Stimulated activated effector memory CD8-positive, alpha-beta T cell treated with anti-CD3 and anti-CD28 coated beads, Interleukin-12 subunit alpha, Interleukin-12 subunit beta, amount 100 ng/mL, for 72 hours (primary cell): Measurements from ENCODE around the gene FRYL.

Experiments used
- ATAC-seq: fragments of 150-1000 bp; cut with Tn5 transposase; 2 replicates; pipeline ENCODE4 v1.10.0; 2021
- DNase-seq, 2 donors: peaks; one replicate each; pipeline ENCODE4 v3.0.0; 2021 to 2022; ENCODE audit warnings: low spot score in 2 of 2
- H3K27ac Mint-ChIP-seq: one replicate; pipeline ENCODE4 v1.8.0; 2022; ENCODE audit warnings: mild to moderate bottlenecking, mixed read lengths
- H3K36me3 Mint-ChIP-seq: one replicate; pipeline ENCODE4 v1.8.0; 2022; ENCODE audit warnings: mild to moderate bottlenecking, mixed read lengths
- H3K4me1 Mint-ChIP-seq: one replicate; pipeline ENCODE4 v1.8.0; 2022; ENCODE audit warnings: mixed read lengths
- H3K4me3 Mint-ChIP-seq: one replicate; pipeline ENCODE4 v1.8.0; 2022; ENCODE audit warnings: mild to moderate bottlenecking, mixed read lengths
- H3K9me3 Mint-ChIP-seq: one replicate; pipeline ENCODE4 v1.8.0; 2022; ENCODE audit warnings: mixed read lengths

The FRYL gene

DNA sequence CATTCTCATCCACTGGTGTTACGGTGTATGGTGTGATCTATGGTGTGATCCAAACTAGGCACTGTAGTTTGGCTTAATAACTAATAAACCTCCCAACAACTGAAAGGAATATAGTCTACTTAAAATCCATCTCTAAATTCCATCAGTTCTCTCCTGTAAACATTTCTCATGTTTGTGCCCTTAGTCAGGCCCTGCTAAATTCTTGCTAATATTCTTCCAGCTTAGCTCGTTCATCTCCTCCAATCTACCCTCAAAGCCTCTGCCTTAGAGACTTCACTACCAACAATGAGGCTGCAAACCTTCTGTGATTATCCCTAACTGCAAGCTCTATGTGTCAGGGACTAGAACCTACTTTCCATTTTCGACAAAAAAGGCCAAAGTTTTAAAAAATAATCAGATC lies 261.9 kb downstream of the FRYL start:
- H3K4me3 Mint-ChIP-seq: no peak overlapping the region
- H3K4me1 Mint-ChIP-seq: no peaks in the 10 kb centered on the region
- no peak for DNase-seq
- peaks cover 88% of the 10 kb centered on the region for H3K36me3 Mint-ChIP-seq
- peak overlapping the region; percentile 30 for H3K27ac Mint-ChIP-seq
- no peaks in the 10 kb centered on the region for H3K9me3 Mint-ChIP-seq
- no peak for ATAC-seq

GRCh38 chr4:48509543-48509942 lies 270.5 kb downstream of the FRYL start:
- H3K4me3 Mint-ChIP-seq: no peak overlapping the region
- DNase-seq (no peak), ATAC-seq (no peak)
- H3K9me3 Mint-ChIP-seq: no peaks in the 10 kb centered on the region
- peaks cover 84% of the 10 kb centered on the region for H3K36me3 Mint-ChIP-seq
- H3K27ac Mint-ChIP-seq: no peak overlapping the region
- H3K4me1 Mint-ChIP-seq: no peaks in the 10 kb centered on the region

GRCh38 chr4:48506716-48507115 lies 273.4 kb downstream of the FRYL start:
- DNase-seq (no peak), ATAC-seq (no peak)
- Mint-ChIP-seq H3K9me3 (no peaks in the 10 kb centered on the region), H3K4me1 (no peaks in the 10 kb centered on the region), H3K27ac (no peak overlapping the region), H3K36me3 (peaks cover 62% of the 10 kb centered on the region), H3K4me3 (no peak overlapping the region)

DNA sequence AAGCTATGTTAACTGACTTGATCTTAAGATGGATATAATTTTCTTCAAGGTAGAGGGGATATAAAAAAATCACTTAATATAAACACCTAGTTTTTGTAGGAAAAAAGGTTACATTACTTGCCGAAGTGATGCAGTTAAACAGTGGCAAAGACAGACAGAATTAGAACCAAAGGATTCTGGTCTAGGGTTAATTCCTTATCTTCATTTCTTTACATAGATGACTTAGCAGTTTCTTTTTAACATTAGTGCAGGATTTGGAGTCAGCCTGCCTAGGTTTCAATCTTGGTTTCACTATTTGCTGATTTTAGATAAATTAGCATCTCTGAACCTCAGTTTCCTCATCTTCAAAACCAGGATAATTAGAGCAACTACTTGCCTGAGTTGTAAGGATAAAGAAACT lies 275.7 kb downstream of the FRYL start:
- peaks cover 65% of the 10 kb centered on the region for H3K36me3 Mint-ChIP-seq
- H3K9me3 Mint-ChIP-seq: no peaks in the 10 kb centered on the region
- DNase-seq: no peak
- H3K4me3 Mint-ChIP-seq: no peak overlapping the region
- H3K27ac Mint-ChIP-seq: no peak overlapping the region
- H3K4me1 Mint-ChIP-seq: peaks cover 3% of the 10 kb centered on the region
- ATAC-seq: no peak

GRCh38 chr4:48504026-48504330 lies 276.1 kb downstream of the FRYL start:
- DNase-seq (no peak), ATAC-seq (no peak)
- Mint-ChIP-seq H3K27ac (no peak overlapping the region), H3K36me3 (peaks cover 65% of the 10 kb centered on the region), H3K9me3 (no peaks in the 10 kb centered on the region), H3K4me1 (peaks cover 7% of the 10 kb centered on the region), H3K4me3 (no peak overlapping the region)

DNA sequence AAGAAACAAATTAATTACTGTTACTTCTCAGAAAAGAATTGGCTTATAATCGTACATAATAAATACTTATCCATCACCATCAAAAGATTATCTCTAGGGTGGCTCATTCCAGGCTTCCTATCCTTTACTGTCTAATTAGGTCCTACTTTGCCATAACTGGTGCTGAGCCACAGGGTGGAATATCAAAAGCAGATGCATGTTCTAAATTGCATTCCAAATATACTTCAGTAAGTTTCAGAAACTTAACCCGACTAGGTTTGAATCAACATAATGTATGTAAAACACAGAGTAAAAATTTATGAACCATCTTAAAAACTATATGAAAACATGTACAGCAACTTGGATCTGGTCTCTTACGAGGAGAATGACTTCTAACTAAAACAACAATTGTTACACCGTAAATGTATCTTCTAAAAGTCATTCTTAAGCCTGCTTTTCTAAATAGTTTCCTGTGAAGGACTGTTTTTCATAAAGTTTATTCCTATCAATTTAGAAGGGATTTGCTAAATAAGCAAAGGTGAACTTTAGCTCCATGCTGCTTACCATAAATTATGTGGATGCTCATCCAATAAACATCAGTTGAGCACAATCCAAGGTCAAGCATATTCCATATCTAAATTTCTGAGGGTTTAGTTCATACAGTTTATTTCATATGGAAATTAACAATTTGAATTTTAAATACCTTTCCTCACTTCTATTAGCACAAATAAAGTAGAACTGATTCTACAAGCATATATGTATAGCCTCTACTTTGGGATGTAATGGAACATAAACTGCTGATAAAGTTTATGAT lies 276.6 kb downstream of the FRYL start:
- H3K36me3 Mint-ChIP-seq: peaks cover 65% of the 10 kb centered on the region
- ATAC-seq: no peak
- DNase-seq: no peak
- H3K27ac Mint-ChIP-seq: no peak overlapping the region
- no peak overlapping the region for H3K4me3 Mint-ChIP-seq
- peaks cover 7% of the 10 kb centered on the region for H3K4me1 Mint-ChIP-seq
- no peaks in the 10 kb centered on the region for H3K9me3 Mint-ChIP-seq

GRCh38 chr4:48499551-48500066 lies 280.5 kb downstream of the FRYL start:
- Mint-ChIP-seq H3K36me3 (peaks cover 49% of the 10 kb centered on the region), H3K4me3 (no peak overlapping the region), H3K9me3 (no peaks in the 10 kb centered on the region), H3K4me1 (peaks cover 13% of the 10 kb centered on the region), H3K27ac (no peak overlapping the region)
- DNase-seq (no peak), ATAC-seq (peak; percentile 47)

- H3K4me1 Mint-ChIP-seq: peaks cover 13% of the 10 kb centered on the region
- DNase-seq (no peak), ATAC-seq (no peak)
- H3K9me3 Mint-ChIP-seq: no peaks in the 10 kb centered on the region
- no peak overlapping the region for H3K27ac Mint-ChIP-seq
- peaks cover 49% of the 10 kb centered on the region for H3K36me3 Mint-ChIP-seq
- H3K4me3 Mint-ChIP-seq: no peak overlapping the region
Observed at GRCh38 chr4:48498895-48499294, 281.2 kb downstream of the FRYL start.

- Mint-ChIP-seq H3K9me3 (no peaks in the 10 kb centered on the region), H3K36me3 (peaks cover 35% of the 10 kb centered on the region), H3K27ac (peak overlapping the region; percentile 7), H3K4me3 (no peak overlapping the region), H3K4me1 (peaks cover 13% of the 10 kb centered on the region)
- no peak for DNase-seq
- ATAC-seq: peak; percentile 13
Observed at GRCh38 chr4:48495941-48496340, 284.1 kb downstream of the FRYL start.

DNA sequence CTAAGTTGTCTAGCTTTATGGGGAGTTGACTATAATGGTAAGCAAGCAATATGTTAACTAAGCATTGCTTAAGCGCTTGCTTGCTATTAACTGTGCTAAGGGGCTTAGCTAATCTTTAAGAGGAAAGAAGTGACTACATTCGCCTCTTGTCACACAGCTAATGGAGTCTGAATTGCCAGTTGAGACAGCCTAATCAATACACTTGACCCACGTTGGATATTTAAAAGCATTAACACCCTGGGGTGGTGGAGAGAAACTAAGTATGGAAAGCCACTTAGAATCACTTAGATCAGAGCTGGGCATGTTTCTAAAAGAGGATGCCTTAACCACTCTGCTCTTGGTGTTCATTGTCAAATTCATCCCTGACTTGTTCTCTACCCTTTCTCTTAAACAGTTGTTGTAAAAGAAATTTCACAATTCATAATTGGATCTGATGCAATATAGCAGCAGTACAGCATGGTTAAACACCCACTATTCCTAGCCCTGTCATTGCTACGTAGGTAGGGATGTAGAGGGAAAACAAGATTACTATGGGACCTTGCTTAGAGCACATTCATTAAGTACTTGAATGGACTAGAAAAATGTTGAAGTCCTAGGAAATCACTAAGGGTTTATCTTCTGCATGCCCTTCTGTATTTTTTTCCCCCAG lies 286.5 kb downstream of the FRYL start:
- DNase-seq (no peak), ATAC-seq (no peak)
- Mint-ChIP-seq H3K4me1 (peaks cover 6% of the 10 kb centered on the region), H3K9me3 (no peaks in the 10 kb centered on the region), H3K36me3 (peaks cover 12% of the 10 kb centered on the region), H3K4me3 (no peak overlapping the region), H3K27ac (no peak overlapping the region)

DNA sequence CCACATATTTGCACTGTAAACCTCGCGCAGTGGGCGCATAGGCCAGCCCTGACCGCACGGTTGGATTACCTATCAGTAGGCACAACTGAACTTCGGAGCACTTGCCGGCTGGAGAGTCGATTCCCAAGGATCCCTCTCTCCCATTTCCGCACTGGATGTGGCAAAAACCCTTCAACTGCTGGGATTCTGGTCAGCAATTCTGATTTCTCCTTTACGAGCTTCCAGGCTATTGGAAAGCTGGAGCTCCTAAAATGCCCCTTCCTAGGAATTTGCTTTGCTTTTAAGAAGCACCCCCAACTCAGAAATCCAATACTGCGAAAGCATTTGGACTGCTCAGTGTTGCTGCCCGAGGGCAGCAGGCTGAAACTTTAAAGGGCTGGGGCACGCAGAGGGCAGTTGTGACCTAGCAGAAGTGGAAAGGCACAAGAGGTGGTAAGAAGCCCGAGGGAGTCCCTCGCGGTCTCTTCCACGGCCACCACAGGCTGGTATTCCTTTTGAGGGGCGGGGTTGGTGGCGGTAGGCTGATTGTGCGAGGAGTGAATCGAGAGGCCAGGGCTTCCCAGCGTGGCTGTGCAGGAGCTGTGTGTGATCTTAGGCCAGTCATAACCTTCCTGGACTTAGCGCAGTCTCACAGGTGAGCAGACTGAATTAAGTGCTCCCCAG lies 288.4 kb downstream of the FRYL start:
- no peak for ATAC-seq
- Mint-ChIP-seq H3K36me3 (no peaks in the 10 kb centered on the region), H3K4me3 (no peak overlapping the region), H3K4me1 (peaks cover 6% of the 10 kb centered on the region), H3K27ac (no peak overlapping the region), H3K9me3 (no peaks in the 10 kb centered on the region)
- DNase-seq: no peak

DNA sequence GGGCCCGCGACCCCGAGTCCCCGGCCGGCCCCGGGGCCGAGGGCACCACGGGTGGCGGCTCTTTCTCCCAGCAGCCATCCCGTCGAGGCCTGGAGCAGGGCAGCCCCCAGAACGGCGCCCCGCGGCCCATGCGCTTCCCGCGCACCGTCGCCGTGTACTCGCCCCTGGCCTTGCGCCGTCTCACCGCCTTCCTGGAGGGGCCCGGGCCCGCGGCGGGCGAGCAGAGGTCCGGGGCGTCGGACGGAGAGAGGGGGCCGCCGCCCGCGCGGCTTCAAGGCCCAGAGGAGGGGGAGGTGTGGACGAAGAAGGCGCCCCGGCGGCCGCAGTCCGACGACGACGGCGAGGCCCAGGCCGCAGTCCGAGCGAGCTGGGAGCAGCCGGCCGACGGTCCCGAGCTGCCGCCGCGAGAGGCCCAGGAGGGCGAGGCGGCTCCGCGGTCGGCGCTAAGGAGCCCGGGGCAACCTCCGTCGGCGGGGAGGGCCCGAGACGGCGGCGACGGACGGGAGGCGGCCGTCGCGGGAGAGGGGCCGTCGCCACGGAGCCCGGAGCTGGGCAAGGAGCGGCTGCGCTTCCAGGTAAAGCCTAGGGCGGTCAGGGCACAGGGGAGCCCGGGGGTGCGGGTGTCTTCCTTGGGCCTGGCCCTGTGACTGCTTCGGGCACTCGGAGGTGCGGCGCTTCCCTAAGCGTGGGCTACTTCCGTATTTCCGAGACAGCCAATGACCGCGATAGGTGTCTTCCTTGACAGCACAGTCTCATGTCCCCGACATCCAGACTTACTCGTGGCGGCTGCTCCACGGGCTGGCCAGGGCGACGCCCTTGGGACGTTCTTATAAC lies 289.2 kb downstream of the FRYL start:
- H3K9me3 Mint-ChIP-seq: no peaks in the 10 kb centered on the region
- no peak overlapping the region for H3K4me3 Mint-ChIP-seq
- peaks cover 6% of the 10 kb centered on the region for H3K4me1 Mint-ChIP-seq
- H3K27ac Mint-ChIP-seq: no peak overlapping the region
- DNase-seq (no peak), ATAC-seq (peak; percentile 17)
- no peaks in the 10 kb centered on the region for H3K36me3 Mint-ChIP-seq

DNA sequence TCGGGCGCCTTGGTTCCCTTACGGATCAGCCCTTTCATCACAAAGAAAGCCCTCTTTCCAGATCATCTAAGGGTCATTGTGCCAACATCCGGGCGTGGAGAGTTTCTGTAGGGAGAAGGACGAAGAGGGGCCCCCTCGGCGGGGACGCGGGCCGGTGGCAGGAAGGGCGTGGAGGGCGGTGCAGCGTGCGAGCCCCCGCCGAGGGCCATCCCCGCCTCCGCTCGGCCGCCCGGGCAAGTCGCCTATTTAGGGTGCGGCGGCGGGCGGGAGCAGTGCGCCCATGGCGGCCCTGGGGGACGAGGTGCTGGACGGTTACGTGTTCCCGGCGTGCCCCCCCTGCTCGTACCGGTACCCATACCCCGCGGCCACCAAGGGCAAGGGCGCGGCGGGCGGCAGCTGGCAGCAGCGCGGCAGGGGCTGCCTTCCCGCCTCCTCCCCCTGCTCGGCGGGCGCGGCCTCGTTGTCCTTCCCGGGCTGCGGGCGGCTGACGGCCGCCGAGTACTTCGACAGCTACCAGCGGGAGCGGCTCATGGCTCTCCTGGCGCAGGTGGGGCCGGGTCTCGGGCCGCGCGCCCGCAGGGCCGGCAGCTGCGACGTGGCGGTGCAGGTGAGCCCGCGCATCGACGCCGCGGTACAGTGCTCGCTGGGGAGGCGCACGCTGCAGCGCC lies 289.9 kb downstream of the FRYL start, which contains the start of gene ZAR1:
TSS of gene ZAR1 (plus strand) at position 241 of the 668 bp plus-strand sequence. CDS start at position 281, 40 bp downstream.
- H3K27ac Mint-ChIP-seq: no peak within 1 kb of the TSS
- ATAC-seq (peak; percentile 35), DNase-seq (no peak)
- H3K4me1 Mint-ChIP-seq: no peaks in the 10 kb centered on the region
- no peaks in the 10 kb centered on the region for H3K36me3 Mint-ChIP-seq
- H3K9me3 Mint-ChIP-seq: no peaks in the 10 kb centered on the region
- H3K4me3 Mint-ChIP-seq: peak within 1 kb of the TSS; percentile 54

DNA sequence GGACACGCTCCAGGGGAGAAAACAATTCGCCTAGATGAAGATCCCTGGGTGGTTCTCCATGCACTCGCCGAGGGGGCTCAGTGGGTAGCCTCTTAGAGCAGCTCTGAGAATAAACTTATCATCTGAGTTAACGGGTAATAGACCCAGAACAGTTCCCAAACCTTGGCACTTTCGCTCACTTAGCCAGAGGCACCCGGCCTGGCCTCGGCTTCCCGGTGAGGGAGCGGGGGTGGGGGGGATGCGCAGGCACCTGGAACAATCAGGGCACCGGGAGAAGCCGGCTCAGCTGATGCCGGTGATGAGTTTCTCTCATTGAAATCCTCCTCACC lies 290.4 kb downstream of the FRYL start:
- Mint-ChIP-seq H3K4me1 (peaks cover 4% of the 10 kb centered on the region), H3K27ac (no peak overlapping the region), H3K9me3 (no peaks in the 10 kb centered on the region), H3K36me3 (no peaks in the 10 kb centered on the region), H3K4me3 (peak overlapping the region; percentile 54)
- DNase-seq (no peak), ATAC-seq (no peak)
